ENCODE data around the gene TYMS.

The TYMS gene

GRCh38 chr18:657311-658000, at the start of gene TYMS:
TYMS (plus strand) TSS chr18:657653; CDS start chr18:657743, 90 bp downstream.
- no peak for FAIRE-seq

DNA sequence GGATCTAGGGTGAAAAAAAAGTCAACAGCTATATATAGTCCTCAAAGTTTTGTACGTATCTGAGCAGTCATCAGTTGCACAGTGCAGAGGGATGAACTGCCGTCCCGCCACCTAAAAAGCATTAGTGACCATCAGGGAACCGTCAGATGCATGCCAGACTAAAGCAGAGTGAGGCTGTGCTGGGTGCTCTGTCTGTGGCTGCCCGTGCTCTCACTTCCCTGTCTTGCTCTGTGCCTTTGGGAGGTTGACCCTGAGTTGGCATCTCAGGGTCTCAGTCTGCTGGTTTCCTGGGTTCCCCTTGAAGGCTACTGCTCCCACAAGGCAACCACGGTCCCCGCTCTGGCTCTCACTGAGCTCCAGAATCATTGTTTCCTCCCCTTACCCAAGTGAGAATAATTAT, 49.5 kb upstream of the TYMS start:
- FAIRE-seq = no peak

DNA sequence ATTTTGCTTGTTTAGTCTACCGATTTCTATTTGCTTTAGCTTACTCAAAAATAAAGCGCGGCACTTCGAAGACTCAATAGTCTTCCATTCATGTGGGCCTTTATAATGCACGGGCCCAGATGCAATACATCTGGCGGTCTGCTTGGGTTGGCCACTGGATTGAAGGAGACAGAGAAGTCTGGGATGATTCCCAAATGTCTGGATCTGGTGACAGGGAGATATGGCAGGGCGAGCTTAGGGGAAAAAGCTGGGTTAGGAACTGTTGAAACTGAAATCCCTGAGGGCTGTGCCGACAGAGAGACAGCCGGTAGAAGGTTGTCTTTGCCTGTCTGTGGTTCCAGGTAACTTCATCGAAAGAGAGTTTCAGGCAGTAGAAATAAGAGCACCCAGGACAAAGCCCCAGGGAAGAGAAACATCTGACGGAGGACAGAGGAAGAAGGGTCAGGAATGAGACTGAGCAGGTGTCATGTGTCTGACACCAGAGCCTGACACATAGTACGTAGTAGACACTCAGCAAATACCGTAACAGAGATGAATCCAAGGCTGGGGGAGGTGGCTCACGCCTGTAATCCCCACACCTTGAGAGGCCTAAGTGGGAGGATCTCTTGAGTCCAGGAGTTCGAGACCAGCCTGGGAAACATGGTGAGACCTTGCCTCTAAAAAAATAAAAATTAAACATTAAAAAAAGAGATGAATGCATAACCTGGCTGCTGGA, 47.1 kb upstream of the TYMS start:
- no peak for FAIRE-seq

- FAIRE-seq = no peak
Observed at GRCh38 chr18:612156-612555, 45.3 kb upstream of the TYMS start.

- no peak for FAIRE-seq
Observed at GRCh38 chr18:614193-614592, 43.3 kb upstream of the TYMS start.

DNA sequence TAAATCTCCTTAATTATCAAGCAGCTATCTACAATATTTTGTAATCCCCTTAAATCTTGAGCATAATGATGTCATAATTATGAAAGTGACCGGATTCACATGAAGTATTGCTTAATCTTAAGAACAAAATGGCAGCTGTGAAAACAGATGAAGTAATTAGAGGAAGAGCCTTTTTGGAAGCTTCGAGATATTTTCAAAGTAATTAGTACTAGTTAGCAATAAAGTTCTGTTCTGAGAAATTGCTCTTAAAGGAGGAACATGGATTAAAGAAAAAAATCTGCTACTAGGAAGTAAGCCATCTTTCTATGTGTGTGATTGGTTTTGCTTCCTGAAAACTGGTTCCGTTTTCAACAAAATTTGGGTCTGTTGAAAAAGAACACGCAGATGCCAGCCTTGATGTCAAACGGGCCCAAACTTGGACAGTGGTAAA, 42.3 kb upstream of the TYMS start:
- peak; percentile 43 for FAIRE-seq

- FAIRE-seq = no peak
Observed at GRCh38 chr18:615773-616172, 41.7 kb upstream of the TYMS start.

- peak; percentile 99 for FAIRE-seq
Observed at GRCh38 chr18:616380-616995, 41.0 kb upstream of the TYMS start.

DNA sequence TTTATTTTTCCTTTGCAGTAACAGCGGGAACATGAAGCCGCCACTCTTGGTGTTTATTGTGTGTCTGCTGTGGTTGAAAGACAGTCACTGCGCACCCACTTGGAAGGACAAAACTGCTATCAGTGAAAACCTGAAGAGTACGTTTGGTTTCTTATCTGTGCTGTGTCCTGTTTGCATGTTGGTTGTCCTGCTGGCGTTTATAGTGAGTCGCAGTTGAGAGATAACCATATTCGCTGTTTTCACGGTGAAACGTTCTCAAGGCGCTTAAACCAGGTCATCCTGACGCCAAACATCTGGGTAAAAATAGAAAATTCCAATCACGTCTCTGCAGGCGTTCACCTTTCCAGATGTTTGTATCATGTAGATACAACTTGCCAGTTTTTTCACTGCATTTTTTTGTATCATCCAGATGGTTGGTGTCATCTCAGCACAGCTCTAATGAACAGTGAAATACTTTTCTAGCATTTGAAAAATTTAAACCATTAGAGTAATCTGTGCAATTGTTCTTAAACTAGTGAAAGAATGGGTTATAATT, 39.4 kb upstream of the TYMS start:
- no peak for FAIRE-seq

DNA sequence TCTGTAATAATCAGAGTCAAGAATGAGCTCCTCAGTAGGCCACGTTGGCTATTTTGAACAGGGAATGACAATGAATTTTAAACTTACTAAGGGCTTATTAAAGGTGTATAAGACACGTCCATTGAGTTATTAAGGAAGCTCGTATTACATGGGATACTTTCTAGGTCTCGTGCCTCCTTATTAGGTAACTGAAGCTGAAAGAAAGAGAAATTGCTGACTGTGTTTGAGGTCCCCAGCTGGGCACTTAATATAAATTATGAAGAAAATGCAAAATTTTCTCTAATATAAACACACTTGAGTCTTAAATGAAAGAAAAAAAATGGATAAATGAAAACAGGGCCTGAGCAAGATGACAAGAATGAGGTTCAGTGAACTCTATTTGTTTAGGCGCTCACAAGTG, 38.8 kb upstream of the TYMS start:
- no peak for FAIRE-seq

- no peak for FAIRE-seq
Observed at GRCh38 chr18:621291-622043, 36.0 kb upstream of the TYMS start.

- no peak for FAIRE-seq
Observed at GRCh38 chr18:622289-622688, 35.2 kb upstream of the TYMS start.

- peak; percentile 78 for FAIRE-seq
Observed at GRCh38 chr18:623761-624620, 33.5 kb upstream of the TYMS start.

DNA sequence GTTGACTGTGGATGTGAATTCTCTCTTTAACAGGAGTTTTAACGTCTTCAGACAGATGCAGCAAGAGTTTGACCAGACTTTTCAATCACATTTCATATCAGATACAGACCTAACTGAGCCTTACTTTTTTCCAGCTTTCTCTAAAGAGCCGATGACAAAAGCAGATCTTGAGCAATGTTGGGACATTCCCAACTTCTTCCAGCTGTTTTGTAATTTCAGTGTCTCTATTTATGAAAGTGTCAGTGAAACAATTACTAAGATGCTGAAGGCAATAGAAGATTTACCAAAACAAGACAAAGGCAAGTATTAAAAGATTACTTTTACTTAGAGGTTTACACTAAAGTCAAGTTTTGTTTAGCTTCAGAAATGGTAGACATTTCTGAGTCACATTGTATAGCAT, 30.2 kb upstream of the TYMS start:
- no peak for FAIRE-seq

DNA sequence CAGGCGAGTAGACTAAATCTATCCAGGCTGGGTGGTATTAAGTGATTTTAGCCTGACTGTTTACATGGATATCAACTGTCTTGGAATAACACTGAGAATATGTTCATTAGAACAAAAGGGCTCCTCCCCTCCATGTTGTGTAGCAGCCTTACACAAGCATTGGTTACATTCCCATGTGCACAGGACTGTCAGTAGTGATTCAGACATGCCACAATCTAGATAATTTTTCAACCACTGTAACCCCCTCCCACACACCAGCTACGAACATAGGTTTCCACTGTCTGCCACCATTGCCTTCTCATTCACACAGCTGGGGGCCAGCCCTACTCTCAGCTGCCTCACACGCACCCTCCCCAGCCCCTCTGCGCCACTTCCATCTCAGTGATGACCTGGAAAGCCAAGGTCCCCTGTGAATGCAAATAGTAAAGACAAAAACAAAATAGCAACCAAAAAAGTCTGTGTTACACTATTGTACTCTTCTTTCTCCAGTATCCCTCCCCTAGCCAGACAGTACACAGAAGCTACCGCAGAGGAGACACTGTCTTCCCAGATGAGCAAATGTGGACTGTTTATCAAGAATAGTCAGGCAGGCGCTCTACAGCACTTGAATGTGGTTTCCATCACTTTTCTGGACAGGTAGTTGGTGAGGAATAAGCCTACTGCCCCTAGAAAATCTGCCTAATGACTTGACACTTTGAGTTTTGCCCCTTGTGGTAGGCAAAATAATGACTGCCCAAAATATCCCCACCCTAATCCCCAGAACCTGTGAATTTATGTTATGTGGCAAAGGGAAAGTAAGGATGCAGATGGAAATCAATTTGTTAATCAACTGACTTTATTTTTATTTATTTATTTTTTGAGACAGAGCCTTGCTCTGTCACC, 27.9 kb upstream of the TYMS start:
- FAIRE-seq = no peak

DNA sequence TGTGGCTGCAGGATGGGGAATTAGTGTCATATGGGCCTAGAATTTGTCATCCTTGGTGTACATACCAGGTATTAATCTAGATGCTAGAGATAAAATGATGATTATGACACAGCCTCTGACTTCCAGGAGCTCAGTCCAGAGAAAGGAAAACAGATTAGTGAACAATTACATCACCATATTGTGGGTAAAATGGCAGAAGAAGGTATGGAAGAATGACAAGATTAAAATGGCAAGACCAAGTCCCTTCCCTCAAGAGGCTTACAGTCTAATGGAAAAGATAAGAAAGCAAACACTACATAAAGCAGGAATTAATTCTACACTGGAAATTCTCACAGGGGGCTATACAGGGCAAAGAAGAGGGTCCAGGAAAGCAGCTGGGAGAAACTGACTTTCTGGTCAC, 25.9 kb upstream of the TYMS start:
- no peak for FAIRE-seq

GRCh38 chr18:634551-635045, 22.9 kb upstream of the TYMS start:
- no peak for FAIRE-seq

GRCh38 chr18:635171-635570, 22.3 kb upstream of the TYMS start:
- FAIRE-seq = no peak

GRCh38 chr18:641224-641623, 16.2 kb upstream of the TYMS start:
- FAIRE-seq = no peak

GRCh38 chr18:644395-645004, 13.0 kb upstream of the TYMS start:
- no peak for FAIRE-seq

Data from islet of Langerhans (tissue), 1 donor.